Kidney epithelial cell (primary cell): ENCODE data around the gene PML. TPM values are rescaled to one million over a fixed set of nuclear protein-coding genes. Genes with fewer than 3 reads are reported as not detected.

Experiments
- DNase-seq: peaks from one replicate; pipeline ENCODE4 v3.0.0-alpha.2; 2010; ENCODE audit warnings: low read depth
- H3K27me3 ChIP-seq: 2 replicates; pipeline ENCODE4 v1.6.0; 2011; ENCODE audit warnings: low read length; ENCODE audit not compliant: control insufficient read depth, insufficient read depth
- H3K36me3 ChIP-seq: 2 replicates; pipeline ENCODE4 v1.5.1; 2011; ENCODE audit warnings: low read length; ENCODE audit not compliant: control insufficient read depth, insufficient read depth
- H3K4me3 ChIP-seq: 2 replicates; pipeline ENCODE4 v1.5.1; 2011; ENCODE audit warnings: low read depth, mild to moderate bottlenecking, control low read depth, low read length
- total RNA-seq: library from RNA; depleted of rRNA; stranded (reverse); fragments of >200 nt; gene quantifications from 2 replicates; pipeline ENCODE4 v1.2.3, GENCODE V29; 2015
- TF ChIP-seq, protein P1 (sequence below): IDR thresholded peaks from 2 replicates; pipeline ENCODE4 v1.5.1; 2011; ENCODE audit warnings: mild to moderate bottlenecking, moderate library complexity, low read length, control low read depth, inconsistent platforms; ENCODE audit not compliant: insufficient read depth, poor library complexity, severe bottlenecking

PML gene, protein sequence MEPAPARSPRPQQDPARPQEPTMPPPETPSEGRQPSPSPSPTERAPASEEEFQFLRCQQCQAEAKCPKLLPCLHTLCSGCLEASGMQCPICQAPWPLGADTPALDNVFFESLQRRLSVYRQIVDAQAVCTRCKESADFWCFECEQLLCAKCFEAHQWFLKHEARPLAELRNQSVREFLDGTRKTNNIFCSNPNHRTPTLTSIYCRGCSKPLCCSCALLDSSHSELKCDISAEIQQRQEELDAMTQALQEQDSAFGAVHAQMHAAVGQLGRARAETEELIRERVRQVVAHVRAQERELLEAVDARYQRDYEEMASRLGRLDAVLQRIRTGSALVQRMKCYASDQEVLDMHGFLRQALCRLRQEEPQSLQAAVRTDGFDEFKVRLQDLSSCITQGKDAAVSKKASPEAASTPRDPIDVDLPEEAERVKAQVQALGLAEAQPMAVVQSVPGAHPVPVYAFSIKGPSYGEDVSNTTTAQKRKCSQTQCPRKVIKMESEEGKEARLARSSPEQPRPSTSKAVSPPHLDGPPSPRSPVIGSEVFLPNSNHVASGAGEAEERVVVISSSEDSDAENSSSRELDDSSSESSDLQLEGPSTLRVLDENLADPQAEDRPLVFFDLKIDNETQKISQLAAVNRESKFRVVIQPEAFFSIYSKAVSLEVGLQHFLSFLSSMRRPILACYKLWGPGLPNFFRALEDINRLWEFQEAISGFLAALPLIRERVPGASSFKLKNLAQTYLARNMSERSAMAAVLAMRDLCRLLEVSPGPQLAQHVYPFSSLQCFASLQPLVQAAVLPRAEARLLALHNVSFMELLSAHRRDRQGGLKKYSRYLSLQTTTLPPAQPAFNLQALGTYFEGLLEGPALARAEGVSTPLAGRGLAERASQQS
- total RNA-seq, result 94.1 and 146 TPM in 2 replicates

DNA sequence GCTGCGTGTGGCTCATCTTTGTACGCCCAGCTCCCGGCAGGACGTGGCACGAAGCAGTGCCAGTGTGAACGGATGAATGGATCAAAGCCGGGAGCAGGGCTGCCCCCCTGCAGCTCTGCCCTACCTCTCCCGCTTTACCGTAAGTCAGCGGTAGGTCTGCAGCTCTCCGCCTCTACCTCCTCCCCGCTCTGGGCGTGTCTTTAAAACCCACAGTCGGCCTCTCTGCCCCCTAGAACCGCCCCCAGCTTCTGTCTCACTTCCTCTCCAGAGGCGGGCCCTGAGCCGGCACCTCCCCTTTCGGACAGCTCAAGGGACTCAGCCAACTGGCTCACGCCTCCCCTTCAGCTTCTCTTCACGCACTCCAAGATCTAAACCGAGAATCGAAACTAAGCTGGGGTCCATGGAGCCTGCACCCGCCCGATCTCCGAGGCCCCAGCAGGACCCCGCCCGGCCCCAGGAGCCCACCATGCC is at the start of gene PML:
TSS of gene PML (plus strand) at position 304 of the 471 bp plus-strand sequence. CDS start at position 401, 97 bp downstream.
- Histone ChIP-seq H3K27me3 (no peaks in the 10 kb centered on the region), H3K36me3 (peaks cover 4% of the 10 kb centered on the region), H3K4me3 (peak within 1 kb of the TSS; percentile 94)
- TF ChIP-seq, protein P1, sequence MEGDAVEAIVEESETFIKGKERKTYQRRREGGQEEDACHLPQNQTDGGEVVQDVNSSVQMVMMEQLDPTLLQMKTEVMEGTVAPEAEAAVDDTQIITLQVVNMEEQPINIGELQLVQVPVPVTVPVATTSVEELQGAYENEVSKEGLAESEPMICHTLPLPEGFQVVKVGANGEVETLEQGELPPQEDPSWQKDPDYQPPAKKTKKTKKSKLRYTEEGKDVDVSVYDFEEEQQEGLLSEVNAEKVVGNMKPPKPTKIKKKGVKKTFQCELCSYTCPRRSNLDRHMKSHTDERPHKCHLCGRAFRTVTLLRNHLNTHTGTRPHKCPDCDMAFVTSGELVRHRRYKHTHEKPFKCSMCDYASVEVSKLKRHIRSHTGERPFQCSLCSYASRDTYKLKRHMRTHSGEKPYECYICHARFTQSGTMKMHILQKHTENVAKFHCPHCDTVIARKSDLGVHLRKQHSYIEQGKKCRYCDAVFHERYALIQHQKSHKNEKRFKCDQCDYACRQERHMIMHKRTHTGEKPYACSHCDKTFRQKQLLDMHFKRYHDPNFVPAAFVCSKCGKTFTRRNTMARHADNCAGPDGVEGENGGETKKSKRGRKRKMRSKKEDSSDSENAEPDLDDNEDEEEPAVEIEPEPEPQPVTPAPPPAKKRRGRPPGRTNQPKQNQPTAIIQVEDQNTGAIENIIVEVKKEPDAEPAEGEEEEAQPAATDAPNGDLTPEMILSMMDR, result no peak
- DNase-seq, result peak; percentile 92

DNA sequence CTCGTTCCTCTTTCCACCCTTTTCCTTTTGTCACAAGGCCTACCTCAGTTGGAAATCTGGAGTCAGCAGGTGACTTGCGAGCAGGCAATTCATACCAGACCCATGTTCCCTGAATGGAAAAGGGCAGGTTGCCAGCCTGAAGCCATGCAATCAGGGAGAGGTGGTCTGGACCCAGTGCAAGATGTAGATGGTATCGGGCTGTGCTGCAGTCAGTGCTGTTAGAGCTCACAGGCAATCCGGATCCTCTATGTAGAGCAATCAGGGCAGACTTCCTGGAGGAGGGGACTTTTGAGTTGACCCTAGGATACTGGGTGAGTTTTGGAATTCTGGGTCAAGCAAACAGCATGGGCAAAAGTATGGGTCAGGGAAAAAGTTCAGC is 49.4 kb upstream of the PML start:
- TF ChIP-seq, protein P1, result no peak
- no peaks in the 10 kb centered on the region for H3K27me3 ChIP-seq
- H3K4me3 ChIP-seq, result no peak overlapping the region
- no peak for DNase-seq
- peaks cover 2% of the 10 kb centered on the region for H3K36me3 ChIP-seq

DNA sequence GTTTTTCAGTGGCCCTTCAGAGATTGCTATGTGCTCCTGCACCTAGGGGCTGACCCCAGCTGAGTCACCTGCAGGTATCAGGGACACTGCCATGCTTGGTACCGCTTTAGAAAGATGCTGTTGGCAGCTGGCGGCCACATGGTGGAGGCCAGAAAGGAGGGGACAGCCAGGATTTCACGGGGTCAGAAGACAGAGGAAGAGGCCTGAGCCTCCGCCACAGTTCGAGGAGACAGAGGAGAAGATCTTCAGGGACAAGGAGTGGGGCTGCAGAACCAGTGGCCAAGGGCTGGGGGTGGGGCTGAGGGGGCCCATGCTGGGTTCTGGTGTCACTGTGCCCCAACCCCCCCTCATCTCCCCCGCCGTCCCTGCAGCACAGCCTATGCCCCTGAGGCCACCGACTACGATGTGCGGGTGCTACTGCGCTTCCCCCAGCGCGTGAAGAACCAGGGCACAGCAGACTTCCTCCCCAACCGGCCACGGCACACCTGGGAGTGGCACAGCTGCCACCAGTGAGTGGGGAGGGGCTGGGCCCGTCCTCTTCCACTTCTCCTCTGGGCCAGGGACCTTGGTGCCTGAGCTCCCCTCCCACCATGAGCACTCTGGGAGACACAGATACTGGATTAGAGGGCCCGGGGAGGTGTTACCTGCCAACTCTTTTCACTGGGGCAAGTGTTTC is 48.3 kb upstream of the PML start:
- DNase-seq, result no peak
- Histone ChIP-seq H3K27me3 (no peaks in the 10 kb centered on the region), H3K36me3 (peaks cover 4% of the 10 kb centered on the region), H3K4me3 (no peak overlapping the region)
- TF ChIP-seq, protein P1, result no peak

DNA sequence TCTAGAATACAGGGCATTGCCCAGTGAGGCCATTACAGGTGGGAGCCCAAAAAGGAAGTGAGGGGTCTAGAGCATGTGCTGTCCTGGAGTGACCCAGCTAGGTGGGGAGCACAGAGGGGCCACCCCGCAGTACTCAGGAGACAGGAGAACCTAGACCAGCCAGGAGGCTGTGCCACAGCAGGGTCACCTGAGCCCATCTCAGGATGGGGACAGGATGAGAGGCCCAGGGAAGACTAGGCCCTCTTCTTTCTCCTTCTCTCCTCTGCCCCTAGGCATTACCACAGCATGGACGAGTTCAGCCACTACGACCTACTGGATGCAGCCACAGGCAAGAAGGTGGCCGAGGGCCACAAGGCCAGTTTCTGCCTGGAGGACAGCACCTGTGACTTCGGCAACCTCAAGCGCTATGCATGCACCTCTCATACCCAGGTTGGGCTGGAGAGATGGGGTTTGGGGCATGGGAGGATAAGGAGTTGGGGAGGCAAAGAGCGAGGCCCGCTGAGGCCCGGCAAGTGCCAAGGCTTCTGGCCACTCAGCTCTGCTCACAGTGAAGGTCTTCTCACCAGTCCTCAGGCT is 47.6 kb upstream of the PML start:
- H3K36me3 ChIP-seq, result peaks cover 4% of the 10 kb centered on the region

DNA sequence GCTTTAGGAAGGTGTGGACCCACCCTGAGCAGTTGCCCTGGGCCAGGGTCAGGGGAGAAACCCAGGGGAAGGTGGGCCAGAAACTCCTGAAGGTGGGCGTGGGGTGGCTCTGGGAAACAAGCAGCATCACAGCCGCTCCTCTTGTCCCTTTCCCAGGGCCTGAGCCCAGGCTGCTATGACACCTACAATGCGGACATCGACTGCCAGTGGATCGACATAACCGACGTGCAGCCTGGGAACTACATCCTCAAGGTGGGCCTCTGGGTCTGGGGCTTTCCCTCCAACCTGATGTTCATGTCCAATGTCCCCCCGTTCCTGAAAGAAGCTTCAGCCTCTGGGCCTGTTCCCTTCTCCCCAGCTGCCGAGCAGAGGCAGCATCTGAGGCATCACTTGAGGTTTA is 46.9 kb upstream of the PML start:
- TF ChIP-seq, protein P1, result no peak
- DNase-seq, result no peak
- no peak overlapping the region for H3K4me3 ChIP-seq
- no peaks in the 10 kb centered on the region for H3K27me3 ChIP-seq
- H3K36me3 ChIP-seq, result peaks cover 4% of the 10 kb centered on the region

More for the DNA sequence above, 47.6 kb upstream of the PML start:
- Histone ChIP-seq H3K27me3 (no peaks in the 10 kb centered on the region), H3K4me3 (no peak overlapping the region)
- DNase-seq, result no peak
- TF ChIP-seq, protein P1, result no peak
